Activated CD8-positive, alpha-beta memory T cell treated with anti-CD3 and anti-CD28 coated beads, Interleukin-2, amount 50 U/mL, for 1 hour (primary cell): ENCODE results near the gene GATB.

ENCODE experiments used
- DNase-seq: peaks from one replicate; pipeline ENCODE4 v3.0.0-alpha.2; 2020; ENCODE audit errors: extremely low read depth

GATB gene

GRCh38 chr4:151651496-151651895, 109.3 kb downstream of the GATB start:
- DNase-seq = no peak

GRCh38 chr4:151649479-151649878, 111.3 kb downstream of the GATB start:
- DNase-seq = no peak

- DNase-seq = no peak
These were observed 114.5 kb downstream of the GATB start for GRCh38 chr4:151646322-151646721.

- no peak for DNase-seq
These were observed 116.2 kb downstream of the GATB start for GRCh38 chr4:151644622-151645021.

- no peak for DNase-seq
These were observed 117.2 kb downstream of the GATB start for GRCh38 chr4:151643564-151643963.

DNA sequence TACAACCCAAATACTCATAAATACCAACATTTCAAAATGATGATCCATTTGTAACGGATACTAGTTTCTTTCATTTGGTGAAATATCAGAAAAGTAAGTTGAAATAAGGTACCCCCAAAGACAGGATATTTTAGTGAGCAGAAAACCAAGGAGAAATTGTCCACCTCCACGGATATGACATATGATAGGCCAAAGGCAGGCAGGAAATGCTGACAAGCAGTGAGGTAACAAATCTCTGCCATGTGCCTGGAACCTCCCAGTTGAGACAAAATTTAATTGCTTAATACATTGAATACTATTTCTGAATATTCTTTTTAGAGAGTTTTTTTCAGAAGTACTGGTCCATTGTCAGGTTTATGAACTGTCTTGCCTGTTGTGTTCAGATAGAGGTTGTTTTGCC, 118.8 kb downstream of the GATB start:
- no peak for DNase-seq

GRCh38 chr4:151641167-151641566, 119.6 kb downstream of the GATB start:
- DNase-seq = no peak

- no peak for DNase-seq
These were observed 120.4 kb downstream of the GATB start for GRCh38 chr4:151640381-151640780.

DNA sequence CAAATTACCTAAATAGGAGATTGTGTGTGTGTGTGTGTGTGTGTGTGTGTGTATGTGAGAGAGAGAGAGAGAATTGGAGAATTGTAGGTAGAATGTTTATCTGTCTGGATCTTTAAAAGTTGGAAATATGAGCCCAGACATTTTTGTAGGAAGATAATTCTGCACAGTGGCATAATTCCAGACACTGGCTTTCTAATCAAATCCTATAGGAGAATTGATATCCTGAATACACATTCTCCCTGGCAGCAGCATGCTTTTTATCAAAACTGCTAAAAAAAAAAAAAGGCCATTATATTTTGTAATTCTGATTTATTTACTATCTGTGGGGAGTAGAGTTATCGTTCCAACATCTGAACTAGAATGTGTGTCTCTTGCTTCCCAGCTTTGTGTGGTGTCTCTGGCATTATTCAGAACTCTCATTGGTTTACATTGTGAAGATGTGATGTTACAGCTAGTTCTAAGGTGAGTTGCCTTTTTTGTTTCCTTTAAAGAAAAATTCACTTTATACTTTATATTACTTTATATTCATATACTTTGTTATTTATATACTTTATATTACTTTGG, 122.4 kb downstream of the GATB start:
- no peak for DNase-seq

- no peak for DNase-seq
These were observed 129.5 kb downstream of the GATB start for GRCh38 chr4:151631349-151631748.

DNA sequence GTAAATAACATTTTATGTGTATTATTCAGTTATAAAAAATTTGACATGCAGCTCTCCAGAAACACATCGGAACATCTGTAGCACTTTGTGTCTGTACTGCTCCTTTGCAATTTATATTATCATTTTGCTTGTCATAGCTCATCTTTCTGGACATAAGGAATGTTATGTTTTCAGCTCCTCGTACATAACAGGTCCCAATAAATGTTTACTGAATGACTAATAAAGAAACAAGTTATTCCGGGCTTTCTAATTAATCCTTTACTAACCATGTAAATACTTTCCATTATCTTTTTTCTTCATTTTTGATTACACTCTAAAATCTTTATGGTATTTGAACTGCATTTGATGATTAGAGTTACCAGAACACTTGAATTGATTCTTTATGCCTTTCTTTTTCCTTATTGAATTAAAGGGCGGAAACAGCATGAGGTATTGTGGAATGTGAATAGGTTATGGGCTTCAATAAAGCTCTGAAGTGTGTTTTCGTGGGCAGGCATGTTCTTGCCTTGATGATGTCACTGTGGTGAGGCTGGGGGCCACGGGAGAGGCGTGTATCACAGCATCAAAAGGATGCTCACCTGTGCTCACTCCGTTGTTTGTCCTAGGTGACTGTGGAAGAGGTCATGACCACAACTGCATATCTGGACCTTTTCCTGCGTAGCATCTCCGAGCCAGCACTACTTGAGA, 131.6 kb downstream of the GATB start:
- no peak for DNase-seq

DNA sequence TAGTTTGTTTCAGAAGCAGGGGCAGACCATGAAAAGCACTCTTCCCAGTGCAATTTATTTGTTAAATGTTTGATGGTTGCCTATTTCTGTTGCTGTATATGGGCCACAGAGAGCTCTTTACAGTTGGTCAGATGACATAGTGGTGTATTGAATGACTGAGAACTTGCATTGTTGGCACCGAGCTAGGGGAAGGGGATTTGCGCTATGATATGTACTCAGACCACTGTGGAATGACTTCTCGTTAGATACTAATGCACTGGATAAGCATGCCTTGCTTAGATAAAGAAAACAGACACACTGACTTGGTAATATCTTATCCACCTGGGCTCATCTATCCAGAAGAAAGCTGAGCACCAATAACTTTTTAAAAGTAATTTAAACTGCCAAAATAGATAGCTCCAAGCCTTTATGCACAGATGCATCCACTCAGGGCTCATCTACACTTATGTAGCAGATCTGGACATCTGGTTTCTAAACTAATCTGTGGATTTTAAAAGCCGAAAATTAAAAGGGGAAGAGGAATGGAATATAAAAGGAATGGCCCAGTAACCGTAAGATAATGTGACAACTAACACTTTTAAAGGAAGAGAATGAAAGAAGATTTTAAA, 132.7 kb downstream of the GATB start:
- no peak for DNase-seq

DNA sequence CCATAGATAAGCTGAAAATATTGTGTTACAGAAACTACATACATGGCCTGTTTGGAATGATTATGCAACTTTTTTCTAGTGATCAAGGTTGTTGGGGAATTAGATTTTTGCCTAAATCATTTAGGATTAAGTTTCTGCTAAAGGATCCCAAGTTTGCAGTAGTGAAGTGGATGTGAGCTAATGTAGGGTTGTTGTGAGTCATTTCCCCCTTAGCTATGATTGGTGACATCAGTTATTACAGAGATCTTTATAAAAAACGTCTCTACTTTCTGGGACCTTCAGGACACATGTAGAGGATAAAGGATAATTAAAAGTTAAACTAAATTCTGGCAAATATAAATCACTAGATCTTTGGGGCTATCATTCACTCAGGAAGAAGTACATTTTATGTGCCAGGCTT, 133.3 kb downstream of the GATB start:
- no peak for DNase-seq

DNA sequence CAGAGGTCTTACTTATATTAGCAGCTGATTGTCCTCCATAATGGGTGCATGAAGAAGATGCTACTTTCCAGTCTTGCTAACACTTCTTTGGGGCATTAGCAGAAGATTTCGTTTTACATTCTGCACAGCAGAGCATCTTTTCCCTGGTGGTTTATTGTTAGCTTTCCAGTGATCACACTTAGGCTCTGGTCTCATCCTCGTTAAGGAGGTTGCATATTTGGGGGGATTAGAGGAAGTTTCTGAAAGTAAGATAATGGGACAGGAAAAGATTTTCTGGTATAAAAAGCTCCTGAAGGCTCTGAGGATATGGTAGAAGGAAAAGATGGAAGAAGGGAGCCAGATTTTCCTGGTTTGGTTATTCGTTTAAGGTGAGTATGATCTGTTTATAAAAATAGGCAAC, 134.1 kb downstream of the GATB start:
- no peak for DNase-seq

GRCh38 chr4:151626228-151626627, 134.6 kb downstream of the GATB start:
- no peak for DNase-seq

DNA sequence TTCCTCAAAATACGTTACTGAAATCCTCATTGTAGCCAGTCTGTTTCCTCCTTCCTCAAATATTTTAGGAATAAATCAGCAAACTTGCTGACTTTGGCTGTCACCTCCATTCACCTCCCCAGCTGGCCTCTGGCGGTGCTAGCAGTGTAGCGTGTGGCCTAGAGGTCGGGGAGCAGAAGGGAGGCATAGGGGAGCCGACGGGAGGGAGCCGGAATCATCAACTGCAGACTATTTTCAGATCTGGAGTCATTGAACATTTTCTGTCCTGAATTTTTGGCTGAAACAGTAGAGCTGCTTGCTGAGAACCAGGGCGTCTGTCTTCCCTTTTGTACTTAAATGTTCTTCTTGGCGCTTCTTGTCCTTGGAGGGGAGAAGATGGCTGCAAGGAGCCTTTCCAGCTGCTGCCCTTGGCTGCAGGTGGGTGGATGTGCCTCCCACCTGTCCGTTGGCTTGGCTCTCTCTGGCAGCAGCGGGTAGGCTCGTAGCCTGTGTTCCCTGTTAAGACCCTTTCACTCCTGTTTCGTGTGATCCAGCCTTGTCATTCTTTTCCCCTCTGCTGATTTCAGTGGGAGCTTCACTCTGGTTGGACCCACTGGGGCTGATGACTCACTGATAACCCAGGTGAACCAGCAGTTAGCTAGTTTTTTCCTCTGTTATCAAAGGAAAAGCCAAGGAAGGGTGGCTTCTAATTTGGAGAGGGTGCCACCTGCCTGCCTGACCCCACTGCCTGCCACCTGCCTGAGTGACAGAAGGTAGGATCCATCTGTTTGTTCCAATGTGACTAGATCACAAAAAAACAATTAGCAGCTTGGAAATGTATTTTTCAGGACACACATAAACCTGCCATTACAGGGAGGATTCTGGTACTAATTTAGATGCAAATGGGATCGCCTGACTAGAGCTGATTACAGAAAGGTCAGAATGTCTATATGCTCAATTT, 135.9 kb downstream of the GATB start:
- DNase-seq = no peak
